ENCODE data around the gene ESD.
A peak's percentile ranks its signal among the peaks of the same experiment; 100 is the strongest.

The ESD gene

DNA sequence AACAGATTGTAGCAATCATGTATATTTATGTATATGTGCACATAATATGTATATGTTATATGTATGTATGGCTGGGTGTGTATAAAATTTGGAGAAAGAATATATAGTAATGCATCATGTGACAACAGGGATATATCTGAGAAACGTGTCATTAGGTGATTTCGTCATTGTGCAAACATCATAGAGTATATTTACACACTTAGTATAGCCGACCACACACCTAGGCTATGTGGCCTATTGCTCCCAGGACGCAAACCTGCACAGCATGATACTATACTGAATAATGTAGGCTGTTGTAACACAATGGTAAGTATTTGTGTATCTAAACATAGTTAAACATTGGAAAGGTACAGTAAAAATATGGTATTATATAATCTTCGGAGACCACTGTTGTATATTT is 43.8 kb downstream of the ESD start:
- TF ChIP-seq POLR2A (IDR thresholded peaks at IDR 0.05; ENCODE audit: low read depth, low read length) (no peak), POLR2AphosphoS5 (IDR thresholded peaks at IDR 0.05; ENCODE audit: low read depth, low read length) (peak; percentile 47; the same call in 1 of the 2 replicates), POU2F2 (IDR thresholded peaks at IDR 0.05; ENCODE audit: low read depth, low read length) (no peak), SPI1 (IDR thresholded peaks at IDR 0.05; ENCODE audit: low read depth, low read length) (no peak), PAX5 (IDR thresholded peaks at IDR 0.05; ENCODE audit: insufficient read depth, low read length, severe bottlenecking) (no peak)
- FAIRE-seq (peak; percentile 26), DNase-seq (ENCODE audit: insufficient read length, low spot score) (no peak)

DNA sequence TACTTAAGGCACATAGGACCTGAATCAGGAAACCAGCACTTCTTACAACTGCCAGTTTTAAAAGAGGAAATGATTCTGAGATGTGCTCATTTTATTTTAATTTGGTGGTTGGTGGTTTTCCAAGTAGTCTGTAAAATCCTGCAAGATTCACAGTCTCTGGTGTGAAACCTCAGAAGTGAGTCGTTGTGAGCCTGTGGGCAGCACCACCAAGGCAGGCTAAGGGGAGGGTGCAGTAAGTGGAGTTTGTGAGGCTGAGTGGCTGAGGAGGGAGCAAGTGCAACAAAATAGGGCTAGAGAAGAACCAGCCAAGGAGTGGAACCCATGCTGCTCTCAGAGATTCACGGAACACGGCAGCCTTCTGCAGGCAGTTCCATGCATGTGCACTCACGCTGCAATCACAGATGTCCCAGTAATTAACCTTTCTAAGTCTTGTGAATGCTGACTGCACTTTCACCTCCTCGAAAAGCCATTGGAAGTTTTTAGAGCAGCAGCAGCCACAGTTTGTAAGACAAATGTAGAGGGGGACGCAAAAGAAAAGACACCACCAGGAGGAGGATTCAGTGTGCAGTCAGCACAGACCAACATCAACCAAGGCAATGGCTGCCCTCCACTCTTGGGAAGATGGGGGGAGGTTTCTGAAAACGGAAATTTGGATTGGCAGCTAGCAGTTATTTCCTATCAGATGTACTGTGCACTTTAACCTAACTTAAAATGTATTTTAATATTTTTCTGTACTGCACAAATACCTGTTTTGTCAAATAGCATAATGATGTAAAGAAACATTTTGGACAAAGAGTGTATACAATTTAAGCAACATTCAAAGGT is 44.9 kb downstream of the ESD start:
- peak; percentile 95 for FAIRE-seq

DNA sequence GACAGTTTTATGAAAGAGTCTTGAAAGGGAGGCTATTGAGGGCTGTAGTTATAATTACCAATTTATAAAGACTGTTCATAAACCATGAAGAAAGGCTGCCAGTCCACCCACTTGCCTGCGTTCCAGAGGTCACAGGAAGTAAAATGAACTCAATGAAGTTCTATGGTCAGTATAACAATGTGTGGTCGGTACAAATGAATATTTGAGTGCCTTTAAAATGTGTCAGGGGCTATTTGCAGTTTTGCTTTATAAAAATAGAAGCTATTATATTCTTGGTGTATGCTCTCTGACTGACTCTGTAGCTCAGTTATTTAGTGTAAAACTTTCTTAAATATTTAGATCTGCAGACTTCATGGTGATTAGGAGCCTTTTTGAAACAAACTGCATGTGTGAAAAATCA is 47.0 kb downstream of the ESD start:
- FAIRE-seq, result no peak
- no peak for DNase-seq (ENCODE audit: insufficient read length, low spot score)
- no peak for TF ChIP-seq TAF1 (IDR thresholded peaks at IDR 0.05; ENCODE audit: low read depth, low read length)
- no peak for TF ChIP-seq POLR2A (IDR thresholded peaks at IDR 0.05; ENCODE audit: low read depth, low read length)
- no peak for TF ChIP-seq SPI1 (IDR thresholded peaks at IDR 0.05; ENCODE audit: low read depth, low read length)
- no peak for TF ChIP-seq POLR2AphosphoS5 (IDR thresholded peaks at IDR 0.05; ENCODE audit: low read depth, low read length)
- TF ChIP-seq POU2F2 (IDR thresholded peaks at IDR 0.05; ENCODE audit: low read depth, low read length), result no peak
- TF ChIP-seq PAX5 (IDR thresholded peaks at IDR 0.05; ENCODE audit: insufficient read depth, low read length, severe bottlenecking), result no peak

More for the DNA sequence above, 44.9 kb downstream of the ESD start:
- DNase-seq (ENCODE audit: insufficient read length, low spot score), result peak; percentile 2
- TF ChIP-seq POLR2AphosphoS5 (IDR thresholded peaks at IDR 0.05; ENCODE audit: low read depth, low read length), result peak; percentile 77
- no peak for TF ChIP-seq PAX5 (IDR thresholded peaks at IDR 0.05; ENCODE audit: insufficient read depth, low read length, severe bottlenecking)
- TF ChIP-seq POLR2A (IDR thresholded peaks at IDR 0.05; ENCODE audit: low read depth, low read length), result peak; percentile 55; the same call in 1 of the 2 replicates
- TF ChIP-seq POU2F2 (IDR thresholded peaks at IDR 0.05; ENCODE audit: low read depth, low read length), result peak; percentile 38; the same call in 1 of the 2 replicates
- peak; percentile 94 for TF ChIP-seq SPI1 (IDR thresholded peaks at IDR 0.05; ENCODE audit: low read depth, low read length)
- TF ChIP-seq TAF1 (IDR thresholded peaks at IDR 0.05; ENCODE audit: low read depth, low read length), result no peak

DNA sequence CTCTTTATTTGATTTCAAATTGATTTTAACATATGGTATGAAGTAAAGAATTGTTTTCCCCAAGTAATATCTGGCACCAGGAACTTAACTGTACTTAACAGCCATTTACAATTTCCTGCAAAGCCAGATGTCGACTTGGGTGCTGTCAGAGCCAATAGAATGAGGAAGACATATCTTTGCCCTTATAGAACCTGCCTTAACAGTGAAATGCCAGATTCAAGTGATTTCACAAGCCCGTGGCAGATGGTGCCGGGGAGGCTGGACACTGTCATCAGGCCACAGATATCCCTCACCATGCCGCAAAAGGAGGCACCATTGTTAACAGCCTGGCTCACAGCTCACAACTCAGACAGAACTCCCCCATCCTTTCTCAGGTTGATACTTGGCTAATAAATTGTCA is 48.7 kb downstream of the ESD start:
- FAIRE-seq (no peak), DNase-seq (ENCODE audit: insufficient read length, low spot score) (no peak)
- no peak for TF ChIP-seq PAX5 (IDR thresholded peaks at IDR 0.05; ENCODE audit: insufficient read depth, low read length, severe bottlenecking)
- no peak for TF ChIP-seq POU2F2 (IDR thresholded peaks at IDR 0.05; ENCODE audit: low read depth, low read length)
- TF ChIP-seq POLR2AphosphoS5 (IDR thresholded peaks at IDR 0.05; ENCODE audit: low read depth, low read length), result 0 out of 2 replicates have a peak, but pooled peaks have one; percentile 23
- no peak; the same call in 1 of the 2 replicates for TF ChIP-seq POLR2A (IDR thresholded peaks at IDR 0.05; ENCODE audit: low read depth, low read length)
- no peak for TF ChIP-seq TAF1 (IDR thresholded peaks at IDR 0.05; ENCODE audit: low read depth, low read length)
- TF ChIP-seq SPI1 (IDR thresholded peaks at IDR 0.05; ENCODE audit: low read depth, low read length), result no peak

DNA sequence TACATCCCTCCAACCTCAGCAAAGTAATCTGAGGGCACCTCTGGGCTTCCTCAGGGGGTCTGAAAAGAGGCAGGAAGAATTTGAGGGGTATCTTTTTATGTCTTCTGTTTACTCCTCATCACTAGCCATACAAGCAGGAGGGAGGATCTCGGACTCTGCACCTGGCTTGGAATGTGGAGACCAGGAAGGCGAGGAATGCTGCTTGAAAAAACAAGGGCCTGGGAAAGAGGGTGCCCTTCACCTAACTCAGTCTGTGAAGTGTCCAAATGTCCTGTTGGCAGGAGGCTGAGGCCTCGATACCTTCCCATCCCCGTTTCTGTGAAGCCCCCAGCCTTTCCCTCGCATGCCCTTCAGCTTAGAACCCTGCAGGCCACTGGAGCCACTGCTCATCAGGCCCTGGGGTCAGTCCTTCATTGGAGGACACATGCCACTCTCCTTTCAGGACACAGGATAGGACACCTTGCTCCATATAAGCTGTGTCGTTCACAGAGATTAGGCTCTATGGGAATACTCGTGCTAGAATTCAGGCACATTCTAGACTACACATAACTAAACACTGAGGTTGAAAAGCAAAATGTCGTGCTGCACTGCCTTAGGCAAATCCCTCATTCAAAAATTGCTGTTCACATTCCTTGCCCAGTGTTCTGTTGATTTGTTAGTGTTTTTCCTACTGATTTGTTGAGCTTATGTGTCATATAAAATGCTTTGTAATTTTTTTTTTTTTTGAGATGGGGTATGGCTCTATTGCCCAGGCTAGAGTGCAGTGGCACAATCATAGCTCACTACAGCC is 49.7 kb downstream of the ESD start:
- no peak for TF ChIP-seq PAX5 (IDR thresholded peaks at IDR 0.05; ENCODE audit: insufficient read depth, low read length, severe bottlenecking)
- TF ChIP-seq POLR2AphosphoS5 (IDR thresholded peaks at IDR 0.05; ENCODE audit: low read depth, low read length), result 0 out of 2 replicates have a peak, but pooled peaks have one; percentile 28
- TF ChIP-seq TAF1 (IDR thresholded peaks at IDR 0.05; ENCODE audit: low read depth, low read length), result no peak
- no peak for TF ChIP-seq POU2F2 (IDR thresholded peaks at IDR 0.05; ENCODE audit: low read depth, low read length)
- no peak for TF ChIP-seq SPI1 (IDR thresholded peaks at IDR 0.05; ENCODE audit: low read depth, low read length)
- TF ChIP-seq POLR2A (IDR thresholded peaks at IDR 0.05; ENCODE audit: low read depth, low read length), result 0 out of 2 replicates have a peak, but pooled peaks have one; percentile 32
- DNase-seq (ENCODE audit: insufficient read length, low spot score) (no peak), FAIRE-seq (no peak)

DNA sequence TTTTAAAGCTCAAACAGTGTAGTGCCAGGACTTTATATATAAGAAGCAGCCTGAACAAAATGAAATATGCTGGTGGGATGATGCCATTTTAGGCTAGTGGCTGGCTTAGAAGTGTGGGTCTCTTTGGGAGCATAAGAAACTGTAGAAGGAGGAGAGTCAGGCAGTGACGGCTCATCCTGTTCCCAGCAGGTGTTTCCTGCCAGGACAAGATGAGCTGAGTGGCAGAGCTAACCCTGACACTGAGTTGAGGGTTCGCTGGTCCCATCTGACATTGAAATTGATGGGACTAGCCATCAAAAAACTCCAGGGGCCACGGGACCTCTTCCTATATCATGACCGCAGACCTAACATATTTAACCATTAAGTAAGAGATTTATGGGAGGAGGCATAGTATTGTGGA is 51.3 kb downstream of the ESD start:
- DNase-seq (ENCODE audit: insufficient read length, low spot score) (no peak), FAIRE-seq (no peak)
- TF ChIP-seq TAF1 (IDR thresholded peaks at IDR 0.05; ENCODE audit: low read depth, low read length), result no peak
- TF ChIP-seq POU2F2 (IDR thresholded peaks at IDR 0.05; ENCODE audit: low read depth, low read length), result no peak
- no peak for TF ChIP-seq POLR2A (IDR thresholded peaks at IDR 0.05; ENCODE audit: low read depth, low read length)
- TF ChIP-seq SPI1 (IDR thresholded peaks at IDR 0.05; ENCODE audit: low read depth, low read length), result no peak
- no peak for TF ChIP-seq POLR2AphosphoS5 (IDR thresholded peaks at IDR 0.05; ENCODE audit: low read depth, low read length)
- TF ChIP-seq PAX5 (IDR thresholded peaks at IDR 0.05; ENCODE audit: insufficient read depth, low read length, severe bottlenecking), result no peak

DNA sequence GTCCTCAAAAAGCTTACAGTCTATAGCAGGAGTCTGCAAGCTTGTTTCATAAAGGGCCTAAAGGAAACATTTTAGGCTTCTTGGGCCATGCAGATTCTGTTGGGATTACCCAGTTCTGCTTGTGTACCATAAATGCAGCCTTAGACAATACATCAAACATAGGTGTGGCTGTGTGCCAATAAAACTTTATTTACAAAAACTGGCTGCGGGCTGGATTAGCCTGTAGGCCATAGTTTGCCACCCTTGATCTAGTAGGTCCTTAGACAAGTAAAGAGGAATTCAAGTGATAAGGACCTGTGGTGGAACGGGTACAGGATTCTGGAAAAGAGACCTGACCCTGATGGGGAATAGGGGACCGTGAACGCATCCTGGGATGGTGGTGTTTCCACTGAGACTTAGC is 51.9 kb downstream of the ESD start:
- FAIRE-seq (no peak), DNase-seq (ENCODE audit: insufficient read length, low spot score) (no peak)
- peak; percentile 47; the same call in 1 of the 2 replicates for TF ChIP-seq POLR2AphosphoS5 (IDR thresholded peaks at IDR 0.05; ENCODE audit: low read depth, low read length)
- no peak for TF ChIP-seq TAF1 (IDR thresholded peaks at IDR 0.05; ENCODE audit: low read depth, low read length)

DNA sequence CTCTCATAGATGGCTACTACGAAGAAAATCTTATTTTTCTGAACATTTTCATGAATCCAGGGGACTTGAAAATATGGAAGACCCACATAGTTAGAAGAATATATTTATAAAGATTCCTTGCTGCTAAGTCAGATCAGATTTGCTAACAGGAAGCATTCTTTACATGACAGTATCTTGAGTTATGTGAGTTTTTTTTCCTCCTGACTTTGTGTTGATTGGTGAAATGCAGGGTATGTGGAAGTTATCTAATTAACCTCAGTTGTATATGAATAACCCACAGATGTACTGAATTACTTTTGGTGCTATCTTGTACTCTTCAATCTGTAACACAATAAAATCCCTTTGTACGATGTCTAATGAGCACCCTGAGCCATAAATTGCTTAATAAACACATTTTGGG is 53.8 kb downstream of the ESD start:
- FAIRE-seq (no peak), DNase-seq (ENCODE audit: insufficient read length, low spot score) (no peak)
- TF ChIP-seq POU2F2 (IDR thresholded peaks at IDR 0.05; ENCODE audit: low read depth, low read length) (no peak), TAF1 (IDR thresholded peaks at IDR 0.05; ENCODE audit: low read depth, low read length) (no peak), POLR2A (IDR thresholded peaks at IDR 0.05; ENCODE audit: low read depth, low read length) (no peak), POLR2AphosphoS5 (IDR thresholded peaks at IDR 0.05; ENCODE audit: low read depth, low read length) (no peak), SPI1 (IDR thresholded peaks at IDR 0.05; ENCODE audit: low read depth, low read length) (no peak), PAX5 (IDR thresholded peaks at IDR 0.05; ENCODE audit: insufficient read depth, low read length, severe bottlenecking) (no peak)

DNA sequence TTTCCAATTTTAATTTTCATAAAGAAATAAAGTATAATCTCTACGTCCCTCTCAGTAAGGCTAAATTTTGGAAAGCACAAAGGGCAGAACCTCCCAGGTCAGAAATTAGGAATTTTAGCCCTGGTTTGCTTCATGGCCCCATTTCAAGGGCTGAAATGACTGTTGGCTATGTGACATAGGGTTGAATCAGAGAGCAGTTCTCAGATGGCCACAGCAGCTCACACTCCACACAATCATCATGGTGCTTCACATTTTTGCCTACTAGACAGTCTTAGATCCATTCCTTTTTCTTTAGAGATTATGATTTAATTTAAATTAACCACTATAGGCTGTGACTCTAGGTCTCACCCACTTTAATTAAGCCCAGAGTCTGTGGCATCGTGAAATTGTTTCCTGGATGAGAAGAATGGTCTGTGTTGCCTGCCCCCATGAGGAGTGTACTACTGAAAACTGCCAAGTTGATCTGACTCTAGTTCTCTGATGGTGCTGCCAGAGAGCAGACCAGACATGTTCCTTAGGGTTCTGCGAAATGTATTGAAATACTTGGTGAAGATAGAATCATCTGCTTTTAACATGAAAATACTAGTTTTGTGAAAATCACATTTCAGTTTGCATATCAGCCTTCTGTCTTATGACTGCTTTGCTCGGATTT is 57.4 kb downstream of the ESD start:
- TF ChIP-seq POLR2AphosphoS5 (IDR thresholded peaks at IDR 0.05; ENCODE audit: low read depth, low read length) (no peak), PAX5 (IDR thresholded peaks at IDR 0.05; ENCODE audit: insufficient read depth, low read length, severe bottlenecking) (no peak)
- FAIRE-seq (no peak), DNase-seq (ENCODE audit: insufficient read length, low spot score) (no peak)
